ENCODE results near the gene FBXW7. TPM values are rescaled to one million over a fixed set of nuclear protein-coding genes. Genes with fewer than 3 reads are reported as not detected.

Gene FBXW7
- total and polyA plus RNA-seq, 2 of the 8 experiments (the other 6 are each of a cell fraction or from before 2014, with no cell fraction given): 6.0 to 26.7 TPM

DNA sequence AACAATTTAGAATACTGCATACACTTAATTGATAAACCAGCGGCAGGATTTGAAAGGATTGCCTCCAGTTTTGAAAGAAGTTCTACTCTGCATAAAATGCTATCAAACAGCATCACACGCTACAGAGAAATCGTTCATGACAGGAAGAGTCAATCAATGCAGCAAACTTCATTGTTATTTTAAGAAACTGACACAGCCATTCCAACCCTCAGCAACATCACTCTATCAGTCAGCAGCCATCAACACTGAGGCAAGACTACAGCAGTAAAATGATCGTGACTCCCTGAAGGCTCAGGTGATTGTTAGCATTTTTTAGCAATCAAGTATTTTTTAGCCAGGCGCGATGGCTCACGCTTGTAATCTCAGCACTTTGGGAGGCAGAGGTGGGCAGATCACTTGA, 98.3 kb downstream of the FBXW7 start:
- Histone ChIP-seq H3K18ac (ENCODE audit: extremely low read depth, low read length) (no peak overlapping the region), H3K23ac (ENCODE audit: insufficient read length) (no peak overlapping the region), H2BK20ac (ENCODE audit: low read length) (no peak overlapping the region), H3K36me3 (ENCODE audit: control insufficient read depth in 2 of 4, insufficient read depth in 4 of 4, low read length in 3 of 4) (no peaks in the 10 kb centered on the region), H3K4me2 (ENCODE audit: insufficient read depth in 1 of 2, low read depth in 2 of 2, low read length in 2 of 2) (no peak overlapping the region), H4K20me1 (replicated peaks in 1 of 2; ENCODE audit: control insufficient read depth in 1 of 2, insufficient read depth in 2 of 2, low read length in 2 of 2) (no peaks in the 10 kb centered on the region), H2BK15ac (ENCODE audit: low read length) (no peak overlapping the region), H3K79me2 (ENCODE audit: control insufficient read depth in 1 of 2, insufficient read depth in 2 of 2, low read length in 2 of 2) (peaks cover 0 to 28% of the 10 kb centered on the region in 2 experiments; a peak in 2 of 4 replicates), H2BK120ac (replicated peaks; ENCODE audit: low read depth, low read length) (no peak overlapping the region), H2AFZ (ENCODE audit: low read length) (no peak overlapping the region), H2BK5ac (ENCODE audit: low read depth, low read length) (no peak overlapping the region), H4K8ac (ENCODE audit: extremely low read depth, insufficient read depth, low read length) (no peak overlapping the region), H3K27ac (ENCODE audit: low read depth, low read length) (no peak overlapping the region), H3K4me1 (replicated peaks in 1 of 4; ENCODE audit: control insufficient read depth in 3 of 4, insufficient read depth in 4 of 4, low read length in 3 of 4) (peaks cover 0 to 3% (median 0%) of the 10 kb centered on the region in 4 experiments; a peak in 1 of 7 replicates), H2AK5ac (ENCODE audit: low read depth, low read length) (no peak overlapping the region), H3K4me3 (ENCODE audit: extremely low read depth in 1 of 4, insufficient read depth in 2 of 4, low read depth in 3 of 4, low read length in 4 of 4) (no peak overlapping the region), H2BK12ac (ENCODE audit: low read depth, low read length) (no peak overlapping the region), H3K9ac (replicated peaks in 1 of 4; ENCODE audit: extremely low read depth in 1 of 4, low read depth in 3 of 4, low read length in 3 of 4) (no peak overlapping the region), H3K56ac (replicated peaks; ENCODE audit: insufficient read length, low read depth, low read length) (no peak overlapping the region), H4K5ac (ENCODE audit: insufficient read length, low read depth, low read length) (no peak overlapping the region), H3K23me2 (ENCODE audit: low read depth, low read length) (no peaks in the 10 kb centered on the region; the same call in 1 of the 2 replicates), H4K91ac (replicated peaks; ENCODE audit: insufficient read length, low read length) (no peak overlapping the region), H3K9me3 (ENCODE audit: insufficient read depth in 2 of 2, low read depth in 1 of 2, low read length in 1 of 2) (no peaks in the 10 kb centered on the region), H3K14ac (ENCODE audit: insufficient read length) (no peak overlapping the region), H3K4ac (replicated peaks; ENCODE audit: insufficient read length, low read depth, low read length) (no peak overlapping the region), H3K79me1 (ENCODE audit: low read depth, low read length) (no peaks in the 10 kb centered on the region), H3K27me3 (replicated peaks in 1 of 4; ENCODE audit: control insufficient read depth in 3 of 4, extremely low read depth in 1 of 4, insufficient read depth in 3 of 4, low read length in 3 of 4) (no peaks in the 10 kb centered on the region)
- TF ChIP-seq EGR1 (IDR thresholded peaks at IDR 0.05; ENCODE audit: borderline replicate concordance, low read depth, low read length) (no peak), ASH2L (IDR thresholded peaks at IDR 0.05; ENCODE audit: low read length) (no peak), GTF2F1 (IDR thresholded peaks at IDR 0.05; ENCODE audit: borderline replicate concordance, low read depth, low read length) (no peak), RNF2 (IDR thresholded peaks at IDR 0.05; ENCODE audit: borderline replicate concordance, low read depth, low read length, missing control alignments, poor library complexity, severe bottlenecking) (no peak), PHF8 (conservative IDR thresholded peaks at IDR 0.05; ENCODE audit: low read depth, low read length) (no peak), KDM4A (IDR thresholded peaks at IDR 0.05; ENCODE audit: low read depth, low read length, severe bottlenecking) (no peak), TEAD4 (IDR thresholded peaks at IDR 0.05; ENCODE audit: low read depth, low read length) (no peak), TBP (IDR thresholded peaks at IDR 0.05; ENCODE audit: low read depth, low read length) (no peak), HDAC2 (IDR thresholded peaks at IDR 0.05; ENCODE audit: borderline replicate concordance in 1 of 2, low read depth in 2 of 2, low read length in 2 of 2) (no peak), NRF1 (IDR thresholded peaks at IDR 0.05; ENCODE audit: low read depth, low read length) (no peak), RFX5 (IDR thresholded peaks at IDR 0.05; ENCODE audit: borderline replicate concordance, low read depth, low read length) (no peak), EZH2 (IDR thresholded peaks at IDR 0.05; ENCODE audit: low read depth, low read length, severe bottlenecking) (no peak), EP300 (IDR thresholded peaks at IDR 0.05; ENCODE audit: borderline replicate concordance in 1 of 2, low read depth in 2 of 2, low read length in 2 of 2) (no peak)
- CTCF ChIA-PET (ENCODE audit: partially characterized antibody): interaction anchor here (1.9 kb wide), 1 partner anchor 17 kb away, joined by 5 read pairs; no protein-coding TSS in a partner anchor
- DNase-seq (ENCODE audit: low read depth in 1 of 2, low spot score in 2 of 2): no peak
- peak; percentile 42 for FAIRE-seq
- WGBS, 2 experiments (ENCODE audit: extremely low coverage in 1 of 2, insufficient coverage in 1 of 2, insufficient read length in 1 of 2, insufficient replicate concordance in 2 of 2, low coverage in 1 of 2, low lambda C conversion rate in 2 of 2, missing lambda C conversion rate in 1 of 2): 92% methylated on average over 7 of the region's 7 CpGs; no CpG with 5 or more reads in 1 of the 2 experiments
- POLR2A ChIA-PET (ENCODE audit: partially characterized antibody): no interaction called here
